Stimulated activated memory B cell treated with anti-CD40 and anti-IgM and Interleukin-4, amounts not matched to agents 10 μg/mL and 1 μg/mL and 100 μg/mL, for 72 hours (primary cell): ENCODE measurements around the gene GATAD2A.

ENCODE experiments used
- ATAC-seq: fragments of 150-1000 bp; cut with Tn5 transposase; 2 replicates; pipeline ENCODE4 v1.10.0; 2021
- H3K27ac Mint-ChIP-seq: one replicate; pipeline ENCODE4 v1.8.0; 2022; ENCODE audit warnings: mild to moderate bottlenecking, mixed read lengths
- H3K27me3 Mint-ChIP-seq: one replicate; pipeline ENCODE4 v1.8.0; 2022; ENCODE audit warnings: mixed read lengths
- H3K36me3 Mint-ChIP-seq: one replicate; pipeline ENCODE4 v1.8.0; 2022; ENCODE audit warnings: mixed read lengths
- H3K4me1 Mint-ChIP-seq: one replicate; pipeline ENCODE4 v1.8.0; 2022; ENCODE audit warnings: mixed read lengths
- H3K4me3 Mint-ChIP-seq: one replicate; pipeline ENCODE4 v1.8.0; 2022; ENCODE audit warnings: mild to moderate bottlenecking, moderate library complexity, mixed read lengths
- H3K9me3 Mint-ChIP-seq: one replicate; pipeline ENCODE4 v1.8.0; 2022; ENCODE audit warnings: mixed read lengths

GATAD2A gene

GRCh38 chr19:19475849-19476828 is 70.7 kb downstream of the GATAD2A start:
- Mint-ChIP-seq H3K27ac (peak overlapping the region; percentile 77), H3K4me1 (peaks cover 84% of the 10 kb centered on the region), H3K9me3 (no peaks in the 10 kb centered on the region), H3K27me3 (no peaks in the 10 kb centered on the region), H3K36me3 (peaks cover 22% of the 10 kb centered on the region), H3K4me3 (no peak overlapping the region)
- no peak for ATAC-seq

GRCh38 chr19:19477705-19478383 is 72.4 kb downstream of the GATAD2A start:
- peak overlapping the region; percentile 77 for H3K27ac Mint-ChIP-seq
- H3K4me1 Mint-ChIP-seq = peaks cover 76% of the 10 kb centered on the region
- no peak overlapping the region for H3K4me3 Mint-ChIP-seq
- no peak for ATAC-seq
- H3K9me3 Mint-ChIP-seq = no peaks in the 10 kb centered on the region
- H3K36me3 Mint-ChIP-seq = peaks cover 29% of the 10 kb centered on the region
- H3K27me3 Mint-ChIP-seq = no peaks in the 10 kb centered on the region

- peaks cover 72% of the 10 kb centered on the region for H3K4me1 Mint-ChIP-seq
- H3K27me3 Mint-ChIP-seq = no peaks in the 10 kb centered on the region
- ATAC-seq = no peak
- H3K9me3 Mint-ChIP-seq = no peaks in the 10 kb centered on the region
- peaks cover 26% of the 10 kb centered on the region for H3K36me3 Mint-ChIP-seq
- no peak overlapping the region for H3K4me3 Mint-ChIP-seq
- H3K27ac Mint-ChIP-seq = peak overlapping the region; percentile 69
Observed at GRCh38 chr19:19480688-19481087, 75.2 kb downstream of the GATAD2A start.

GRCh38 chr19:19482809-19483596 is 77.5 kb downstream of the GATAD2A start:
- Mint-ChIP-seq H3K27ac (peak overlapping the region; percentile 69), H3K36me3 (peaks cover 18% of the 10 kb centered on the region), H3K9me3 (no peaks in the 10 kb centered on the region), H3K4me3 (no peak overlapping the region), H3K27me3 (no peaks in the 10 kb centered on the region), H3K4me1 (peaks cover 70% of the 10 kb centered on the region)
- ATAC-seq = no peak

GRCh38 chr19:19485161-19485997 is 79.9 kb downstream of the GATAD2A start:
- Mint-ChIP-seq H3K27ac (peak overlapping the region; percentile 89), H3K9me3 (no peaks in the 10 kb centered on the region), H3K27me3 (no peaks in the 10 kb centered on the region), H3K36me3 (peaks cover 13% of the 10 kb centered on the region), H3K4me1 (peaks cover 82% of the 10 kb centered on the region), H3K4me3 (peak overlapping the region; percentile 28)
- ATAC-seq = peak; percentile 86

- no peak for ATAC-seq
- Mint-ChIP-seq H3K27ac (peak overlapping the region; percentile 89), H3K4me1 (peaks cover 81% of the 10 kb centered on the region), H3K4me3 (no peak overlapping the region), H3K27me3 (no peaks in the 10 kb centered on the region), H3K9me3 (no peaks in the 10 kb centered on the region), H3K36me3 (peaks cover 13% of the 10 kb centered on the region)
Observed at GRCh38 chr19:19485998-19486290, 80.5 kb downstream of the GATAD2A start.

GRCh38 chr19:19486343-19487076 is 81.0 kb downstream of the GATAD2A start:
- H3K27me3 Mint-ChIP-seq = no peaks in the 10 kb centered on the region
- ATAC-seq = no peak
- H3K27ac Mint-ChIP-seq = peak overlapping the region; percentile 89
- no peak overlapping the region for H3K4me3 Mint-ChIP-seq
- no peaks in the 10 kb centered on the region for H3K9me3 Mint-ChIP-seq
- H3K36me3 Mint-ChIP-seq = peaks cover 13% of the 10 kb centered on the region
- H3K4me1 Mint-ChIP-seq = peaks cover 77% of the 10 kb centered on the region

- no peaks in the 10 kb centered on the region for H3K27me3 Mint-ChIP-seq
- H3K27ac Mint-ChIP-seq = peak overlapping the region; percentile 89
- no peaks in the 10 kb centered on the region for H3K9me3 Mint-ChIP-seq
- H3K36me3 Mint-ChIP-seq = peaks cover 19% of the 10 kb centered on the region
- H3K4me1 Mint-ChIP-seq = peaks cover 75% of the 10 kb centered on the region
- ATAC-seq = no peak
- H3K4me3 Mint-ChIP-seq = no peak overlapping the region
Observed at GRCh38 chr19:19487077-19487949, 81.8 kb downstream of the GATAD2A start.

GRCh38 chr19:19487950-19488874 is 82.7 kb downstream of the GATAD2A start:
- Mint-ChIP-seq H3K4me1 (peaks cover 66% of the 10 kb centered on the region), H3K27me3 (no peaks in the 10 kb centered on the region), H3K9me3 (no peaks in the 10 kb centered on the region), H3K36me3 (peaks cover 13% of the 10 kb centered on the region), H3K4me3 (no peak overlapping the region), H3K27ac (peak overlapping the region; percentile 89)
- ATAC-seq = no peak

GRCh38 chr19:19488875-19489690 is 83.6 kb downstream of the GATAD2A start:
- Mint-ChIP-seq H3K4me1 (peaks cover 62% of the 10 kb centered on the region), H3K9me3 (no peaks in the 10 kb centered on the region), H3K27me3 (no peaks in the 10 kb centered on the region), H3K36me3 (peaks cover 15% of the 10 kb centered on the region), H3K27ac (peak overlapping the region; percentile 89), H3K4me3 (peak overlapping the region; percentile 34)
- peak; percentile 81 for ATAC-seq

GRCh38 chr19:19489804-19490204 is 84.3 kb downstream of the GATAD2A start:
- Mint-ChIP-seq H3K9me3 (no peaks in the 10 kb centered on the region), H3K27ac (peak overlapping the region; percentile 89), H3K4me3 (no peak overlapping the region), H3K27me3 (no peaks in the 10 kb centered on the region), H3K4me1 (peaks cover 55% of the 10 kb centered on the region), H3K36me3 (peaks cover 23% of the 10 kb centered on the region)
- ATAC-seq = peak; percentile 1
